T-helper 2 cell (primary cell): ENCODE results near the gene TPRN.

Source experiments
- DNase-seq, 5 experiments: peaks; one replicate each; pipeline versions ENCODE4 v3.0.0 to v3.0.0-alpha.2; 2012 to 2022

The TPRN gene

GRCh38 chr9:137206602-137207001 is 6.1 kb upstream of the TPRN start:
- DNase-seq: no peak

GRCh38 chr9:137205126-137206069 is 4.9 kb upstream of the TPRN start, which contains the start of the genes NDOR1 and TMEM203:
TSS of gene NDOR1 (plus strand) at chr9:137205700. CDS start at chr9:137205778, 78 bp downstream.
TSS of gene TMEM203 (minus strand) at chr9:137205648. CDS start at chr9:137205414, 234 bp downstream.
- peak; percentile 84 to 92 (median 91) for DNase-seq

DNA sequence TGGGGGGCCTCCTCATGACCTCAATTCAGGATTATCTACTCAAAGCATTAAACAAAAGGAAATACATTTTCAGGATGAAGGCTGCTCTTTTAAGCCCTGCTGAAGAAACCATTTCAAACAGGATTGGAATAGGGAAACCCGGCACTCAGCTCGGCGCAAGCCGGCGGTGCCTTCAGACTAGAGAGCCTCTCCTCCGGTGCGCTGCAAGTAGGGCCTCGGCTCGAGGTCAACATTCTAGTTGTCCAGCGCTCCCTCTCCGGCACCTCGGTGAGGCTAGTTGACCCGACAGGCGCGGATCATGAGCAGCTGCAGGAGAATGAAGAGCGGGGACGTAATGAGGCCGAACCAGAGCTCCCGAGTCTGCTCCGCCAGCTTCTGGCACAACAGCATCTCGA is 4.2 kb upstream of the TPRN start:
- no peak for DNase-seq

DNA sequence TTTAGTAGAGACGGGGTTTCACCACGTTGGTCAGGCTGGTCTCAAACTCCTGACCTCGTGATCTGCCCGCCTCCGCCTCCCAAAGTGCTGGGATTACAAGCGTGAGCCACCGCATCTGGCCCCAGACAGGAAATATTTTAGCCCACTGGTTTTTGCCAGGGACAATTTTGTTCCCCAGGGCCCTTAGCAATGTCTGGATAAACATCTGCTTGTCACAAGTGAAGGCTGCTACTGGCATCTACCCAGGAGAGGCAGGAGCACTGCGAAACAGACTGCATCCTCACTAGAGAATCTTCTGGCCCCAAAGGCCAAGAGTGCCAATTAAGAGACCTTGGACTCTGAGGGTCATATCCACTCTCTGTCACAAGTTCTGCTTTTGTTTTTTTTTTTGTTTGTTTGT is 2.4 kb upstream of the TPRN start:
- DNase-seq: no peak

DNA sequence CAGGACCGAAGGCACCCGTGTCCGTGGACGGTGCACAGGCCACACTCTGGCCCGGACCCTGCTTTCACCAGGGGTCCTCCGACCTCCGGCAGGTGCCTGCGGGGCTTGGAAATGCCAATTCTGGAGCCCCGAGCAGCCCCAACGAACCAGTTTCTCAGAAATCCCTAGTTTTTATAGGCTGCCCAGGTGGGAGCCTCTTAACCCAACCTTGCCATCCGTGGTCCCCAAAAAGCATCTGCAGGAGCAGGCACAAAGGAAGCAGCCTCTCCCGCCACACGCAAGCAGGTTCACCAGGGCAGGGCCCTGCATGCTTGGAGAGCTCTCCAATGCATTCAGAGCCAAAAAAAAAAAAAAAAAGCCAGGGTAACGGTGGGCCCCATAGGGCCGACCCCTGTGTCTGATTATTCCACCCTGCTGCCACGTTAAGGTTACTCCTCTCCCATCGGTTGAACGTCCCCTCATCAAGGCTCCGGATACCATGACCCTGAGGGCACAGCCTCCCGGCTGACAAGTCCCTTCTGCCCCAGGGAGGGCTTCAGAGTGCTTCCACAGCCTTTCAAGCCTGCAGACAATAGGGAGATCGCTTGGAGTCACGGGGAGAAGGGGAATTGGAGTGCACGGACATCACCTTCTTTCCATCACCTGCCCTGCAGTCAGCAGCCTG is 796 bp upstream of the TPRN start:
- no peak for DNase-seq

GRCh38 chr9:137199411-137200121 is 975 bp downstream of the TPRN start:
- DNase-seq: no peak

- no peak for DNase-seq
These were observed 1.6 kb downstream of the TPRN start for GRCh38 chr9:137198902-137199283.

DNA sequence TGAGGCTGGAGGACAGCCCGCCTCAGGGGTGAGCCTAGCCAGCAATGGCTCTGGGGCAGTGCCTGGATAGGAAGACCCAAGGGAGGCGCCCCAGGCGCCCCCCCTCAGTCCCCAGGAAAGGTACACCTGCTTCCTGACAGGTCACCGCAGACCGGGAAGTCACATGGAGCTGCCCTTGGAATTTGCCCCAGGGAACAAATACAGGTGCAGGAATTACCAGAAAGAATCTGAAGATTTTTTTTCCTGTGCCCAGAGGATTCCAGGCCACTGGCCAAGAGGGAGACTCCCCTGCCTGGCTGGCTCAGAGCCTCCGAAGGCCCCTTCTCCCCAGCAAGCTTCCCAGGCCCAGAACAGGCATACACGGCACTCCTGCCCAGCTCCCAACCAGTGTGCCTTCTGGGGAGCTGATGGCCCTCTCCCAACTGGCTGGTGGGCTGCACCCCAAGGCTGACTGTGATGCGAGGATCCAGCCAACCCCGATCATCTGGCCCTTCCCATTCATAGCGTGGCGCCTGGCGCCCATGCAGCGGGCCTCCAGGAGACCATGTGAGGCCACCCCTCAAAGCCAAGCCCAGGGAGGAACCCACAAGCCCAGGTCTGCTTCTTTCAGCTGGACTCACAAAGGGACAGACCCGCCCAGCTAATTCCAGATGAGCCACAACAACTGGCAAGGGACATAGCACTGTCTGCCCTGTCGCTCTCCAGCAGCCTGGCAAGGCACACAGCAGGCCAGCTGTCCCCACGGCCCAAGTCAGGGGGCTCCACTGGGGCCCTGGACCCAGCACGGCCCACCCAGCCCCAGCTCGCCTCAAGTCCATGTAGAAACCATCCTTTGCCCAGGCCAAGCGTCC is 2.3 kb downstream of the TPRN start:
- DNase-seq: no peak

GRCh38 chr9:137195525-137196220 is 4.9 kb downstream of the TPRN start:
- no peak for DNase-seq

DNA sequence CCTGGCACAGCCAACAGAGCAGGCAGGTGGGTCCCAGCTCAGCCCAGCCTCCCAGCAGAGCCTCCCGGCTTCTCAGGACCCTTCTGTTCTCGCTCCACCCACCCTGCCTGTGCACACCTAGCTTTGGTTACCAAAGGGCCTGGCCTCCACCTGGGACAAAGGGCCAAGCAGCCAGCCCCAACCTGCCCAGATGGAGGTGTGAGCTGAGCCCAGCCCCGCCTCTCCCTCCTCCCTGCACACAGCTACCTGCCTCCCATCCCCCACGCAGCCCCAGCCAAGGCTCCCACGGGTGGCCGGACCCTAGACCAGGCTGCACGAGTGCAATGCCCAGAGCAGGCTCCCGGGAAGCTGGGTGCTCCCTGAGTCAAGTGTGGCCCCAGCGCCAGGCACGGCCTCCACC is 5.6 kb downstream of the TPRN start:
- DNase-seq: no peak

DNA sequence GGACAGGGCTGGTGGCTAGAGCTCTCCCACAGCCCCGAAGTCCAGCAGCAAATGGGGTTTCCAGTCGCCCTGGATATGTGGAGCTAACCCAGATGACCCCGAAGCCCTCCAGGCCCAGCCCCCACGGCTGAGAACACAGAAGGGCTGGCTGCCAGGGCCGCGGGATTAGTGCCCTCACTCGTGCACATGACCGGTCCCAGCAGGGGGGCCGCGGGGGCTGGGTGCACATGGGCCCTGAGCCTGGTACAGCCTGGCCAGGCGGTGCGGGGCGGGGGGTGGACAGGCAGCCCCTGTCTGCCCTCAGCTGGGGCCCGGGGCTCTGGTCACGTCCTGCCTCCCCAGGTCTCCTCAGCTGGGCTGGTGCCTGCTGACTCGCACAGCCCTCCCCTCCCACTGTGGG is 6.2 kb downstream of the TPRN start:
- DNase-seq: no peak

DNA sequence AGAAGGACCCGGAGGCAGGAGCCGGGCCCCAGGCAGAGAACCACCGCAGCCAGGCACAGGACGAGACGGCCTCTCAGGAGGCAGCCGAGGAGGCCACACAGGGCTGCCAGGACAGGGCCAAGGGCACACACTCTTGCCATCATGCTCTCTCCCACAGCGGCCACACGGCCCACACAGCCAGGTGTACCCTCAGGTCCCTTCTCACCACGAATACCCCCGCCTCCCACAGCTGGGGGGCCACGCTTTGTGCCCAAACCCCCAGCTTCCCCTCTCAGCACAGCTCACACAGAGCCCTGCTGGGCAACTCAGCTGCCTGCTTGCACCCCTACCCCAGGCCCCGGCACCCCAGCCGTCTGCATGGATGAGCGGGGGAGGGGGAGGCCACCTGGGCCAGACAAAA is 6.8 kb downstream of the TPRN start:
- DNase-seq: no peak

GRCh38 chr9:137192859-137193258 is 7.7 kb downstream of the TPRN start:
- DNase-seq: no peak

DNA sequence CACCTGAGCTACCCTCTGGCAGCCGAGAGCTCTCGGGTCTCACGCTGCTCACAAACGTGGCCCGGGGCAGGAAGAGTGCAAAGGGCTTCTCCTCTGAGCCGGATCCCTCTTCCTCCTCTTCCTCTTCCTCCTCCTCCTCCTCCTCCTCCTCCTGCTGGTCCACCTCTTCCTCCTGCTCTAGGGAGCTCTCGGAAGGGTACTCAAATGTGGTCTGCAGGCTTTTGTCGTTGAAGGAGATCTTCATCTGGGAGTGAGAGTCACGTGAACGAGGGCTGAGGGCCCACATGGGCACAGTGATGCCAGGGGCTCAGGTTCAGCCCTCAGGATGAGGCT is 8.1 kb downstream of the TPRN start:
- no peak for DNase-seq

DNA sequence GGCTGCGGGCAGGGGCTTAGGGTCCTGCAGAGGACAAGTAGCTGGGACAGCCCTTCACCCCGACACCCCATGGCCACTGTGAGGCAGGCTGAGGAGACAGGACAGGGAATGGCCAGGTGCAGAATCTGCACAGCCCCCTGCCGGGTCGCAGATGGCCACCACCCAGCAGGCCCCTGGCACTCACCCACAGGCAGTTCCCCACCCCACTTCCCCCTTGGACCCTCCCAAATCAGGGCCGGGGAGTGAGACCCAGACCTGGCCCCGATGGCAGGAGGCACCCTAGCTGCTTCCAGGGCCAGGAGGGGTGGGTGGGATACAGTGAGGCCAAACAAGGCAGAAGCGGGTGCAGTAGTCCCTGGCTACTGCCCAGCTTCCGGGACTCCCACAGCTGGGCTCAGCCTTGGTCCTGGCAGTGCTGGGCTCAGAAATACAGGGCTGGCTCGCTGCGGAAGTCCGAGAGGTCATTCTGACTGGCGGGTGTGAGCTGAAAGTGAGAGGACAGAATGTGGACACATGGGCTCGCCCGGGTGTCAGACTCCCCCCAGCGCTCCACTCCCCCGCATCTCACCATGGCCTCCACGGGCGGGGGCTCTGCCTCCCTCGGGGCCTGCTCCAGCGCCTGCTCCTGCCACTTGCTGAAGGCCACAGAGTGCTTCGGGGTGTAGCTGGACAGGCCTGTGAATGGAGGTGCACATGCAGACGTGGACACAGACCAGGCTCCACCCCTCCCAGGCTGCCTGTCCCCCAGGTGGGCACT is 8.7 kb downstream of the TPRN start:
- DNase-seq: no peak

DNA sequence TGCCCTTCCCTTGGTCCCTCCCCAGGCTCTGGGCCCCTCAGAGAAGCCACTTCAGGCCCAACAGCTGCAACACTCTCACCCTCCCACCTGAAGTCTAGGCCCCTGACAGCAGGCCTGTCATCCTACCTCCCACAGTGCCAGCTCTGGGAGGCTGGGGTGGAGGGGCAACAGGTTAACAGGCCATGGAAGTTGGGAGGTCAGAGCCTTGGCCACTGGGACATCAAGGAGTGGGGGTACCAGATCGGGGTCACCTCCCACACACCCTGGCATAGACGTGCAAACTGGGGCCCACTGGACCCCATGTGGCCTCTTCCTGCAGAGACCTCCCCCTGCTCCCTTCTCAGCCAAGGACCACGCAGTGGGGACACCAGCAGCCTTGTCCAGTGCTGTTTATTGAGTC is 9.3 kb downstream of the TPRN start:
- DNase-seq: no peak

DNA sequence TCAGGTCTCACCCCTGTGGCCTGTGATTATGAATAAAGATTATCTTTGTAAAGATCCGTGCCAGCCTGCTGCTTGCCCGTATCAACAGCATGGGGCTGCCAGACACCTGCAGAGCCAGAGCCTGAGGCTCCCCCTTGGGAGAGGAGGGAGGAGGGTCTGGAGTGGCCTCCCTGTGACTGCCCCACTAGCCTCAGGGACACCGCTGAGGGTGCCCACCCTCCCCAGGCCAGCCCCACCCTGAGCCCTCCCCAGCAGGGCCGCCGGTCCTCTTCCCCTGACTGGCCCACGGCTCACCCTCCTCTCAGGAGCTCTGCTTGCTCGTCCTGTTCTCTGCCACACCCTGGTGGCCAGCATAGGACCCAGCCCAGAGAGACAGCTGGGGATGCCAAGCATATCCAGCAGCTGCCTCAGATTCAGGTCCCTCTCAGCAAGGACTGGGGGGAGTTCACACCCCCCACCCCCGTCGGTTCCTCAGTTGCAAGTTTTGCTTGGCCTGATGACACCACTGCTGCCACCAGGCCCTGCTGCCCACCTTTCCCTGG is 10.2 kb downstream of the TPRN start:
- DNase-seq: no peak

DNA sequence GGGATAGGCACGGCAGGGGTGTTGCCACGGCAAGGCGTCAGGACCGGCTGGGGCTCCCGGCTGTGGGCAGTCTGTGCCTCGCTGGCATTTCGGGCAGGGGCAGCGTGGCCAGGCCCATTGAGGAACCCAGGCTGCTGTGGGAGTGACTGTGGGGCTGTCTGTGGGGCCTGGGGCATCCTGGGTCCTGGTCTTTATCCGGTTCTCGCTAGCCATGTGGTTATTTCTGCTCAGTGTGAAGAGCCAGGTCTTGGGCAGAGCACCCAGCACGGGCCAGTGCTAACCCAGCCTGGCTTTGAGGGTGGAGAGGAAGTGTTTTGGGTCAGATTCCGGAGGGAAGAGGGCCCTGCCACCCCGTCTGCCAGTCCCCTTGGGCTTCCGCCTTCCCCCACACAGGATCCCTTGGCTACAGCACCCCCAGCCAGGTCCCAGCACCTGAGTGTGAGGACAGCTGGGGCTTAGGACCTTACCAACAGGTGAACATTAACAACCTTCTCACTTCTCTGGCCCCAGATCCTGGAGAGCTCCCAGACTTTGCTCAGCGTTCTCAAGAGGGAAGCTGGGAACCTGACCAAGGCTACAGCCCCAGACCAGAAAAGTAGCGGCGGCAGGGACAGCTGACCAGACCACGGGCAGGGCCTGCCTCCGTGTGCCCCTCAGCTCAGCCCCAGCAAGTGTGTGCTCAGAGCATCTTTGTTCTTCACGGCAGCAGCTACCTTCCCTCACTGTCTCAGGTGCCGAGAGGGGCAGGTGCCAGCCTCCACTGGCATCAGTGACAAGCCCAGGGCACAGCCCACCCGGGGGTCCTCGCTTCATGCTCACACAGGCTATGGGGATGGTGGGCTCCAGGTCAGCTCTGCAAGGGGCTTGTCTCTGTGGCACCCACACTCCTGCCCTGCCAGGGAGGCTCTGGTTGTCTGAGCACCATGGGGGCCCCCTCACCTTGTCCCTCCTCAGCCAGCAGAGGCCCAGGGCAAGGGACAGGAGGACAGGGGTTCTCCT is 10.9 kb downstream of the TPRN start:
- DNase-seq: no peak

- DNase-seq: peak; percentile 84 to 94 (median 87)
These were observed 11.8 kb downstream of the TPRN start, which contains the start of the genes ANAPC2 and SSNA1 for GRCh38 chr9:137188490-137189296. TSS of gene ANAPC2 (minus strand) at chr9:137188560. CDS start at chr9:137188532, 28 bp downstream. TSS of gene SSNA1 (plus strand) at chr9:137188676. CDS start at chr9:137188727, 51 bp downstream.
